Hematopoietic multipotent progenitor cell (in vitro differentiated cells): ENCODE measurements around the gene ISYNA1. TPM values are rescaled to one million over a fixed set of nuclear protein-coding genes. Genes with fewer than 3 reads are reported as not detected.

Experiments used
- DNase-seq, 3 donors: peaks; one replicate each; pipeline ENCODE4 v3.0.0-alpha.2; 2011 to 2015; ENCODE audit warnings: low read depth in 2 of 3, low spot score in 2 of 3
- total RNA-seq: library from RNA; depleted of rRNA; stranded (reverse); fragments of >200 nt; gene quantifications from one replicate; pipeline ENCODE4 v1.2.3, GENCODE V29; 2012

The ISYNA1 gene
- total RNA-seq, 1 donor, result 109 TPM

- peak in 2 of 3 donors; percentile 77 to 87 for DNase-seq
These were observed 40.4 kb downstream of the ISYNA1 start, which contains the start of gene LRRC25 for GRCh38 chr19:18397242-18398202. Gene LRRC25 (minus strand): TSS chr19:18397622. CDS start chr19:18396963, 659 bp downstream.

- no peak for DNase-seq
These were observed 41.3 kb downstream of the ISYNA1 start for GRCh38 chr19:18396471-18397241.

- no peak for DNase-seq
These were observed 44.1 kb downstream of the ISYNA1 start for GRCh38 chr19:18393836-18394235.

- DNase-seq, result no peak
These were observed 45.0 kb downstream of the ISYNA1 start for GRCh38 chr19:18392926-18393325.

- DNase-seq, result peak in 2 of 3 donors; percentile 87 to 92
These were observed 45.5 kb downstream of the ISYNA1 start for GRCh38 chr19:18392417-18392816.

- DNase-seq, result no peak
These were observed 46.3 kb downstream of the ISYNA1 start for GRCh38 chr19:18391509-18392075.

- DNase-seq, result no peak
These were observed 47.6 kb downstream of the ISYNA1 start for GRCh38 chr19:18390065-18390907.

GRCh38 chr19:18389726-18390064 lies 48.2 kb downstream of the ISYNA1 start:
- DNase-seq, result no peak

GRCh38 chr19:18388960-18389725 lies 48.8 kb downstream of the ISYNA1 start:
- DNase-seq, result no peak

GRCh38 chr19:18388100-18388959 lies 49.6 kb downstream of the ISYNA1 start:
- DNase-seq, result peak; percentile 81 to 84 (median 81)

- DNase-seq, result no peak
These were observed 51.2 kb downstream of the ISYNA1 start for GRCh38 chr19:18386543-18387271.

GRCh38 chr19:18385675-18386542 lies 52.0 kb downstream of the ISYNA1 start, which contains the start of gene GDF15:
Gene GDF15 (plus strand): TSS chr19:18386158. CDS start chr19:18386190, 32 bp downstream.
- peak in 1 of 3 donors; percentile 41 for DNase-seq

- no peak for DNase-seq
These were observed 52.6 kb downstream of the ISYNA1 start for GRCh38 chr19:18385359-18385674.

- no peak for DNase-seq
These were observed 53.2 kb downstream of the ISYNA1 start for GRCh38 chr19:18384775-18385174.
